Measurements from ENCODE around the gene SYNM. TPM values are rescaled to one million over a fixed set of nuclear protein-coding genes. Genes with fewer than 3 reads are reported as not detected.

The SYNM gene
- total RNA-seq, 2 donors from 2014 or later = 2.8 to 3.3 TPM

GRCh38 chr15:99169769-99170311, 65.0 kb downstream of the SYNM start:
- no peaks in the 10 kb centered on the region for H3K27me3 Mint-ChIP-seq (ENCODE audit: low read depth)
- DNase-seq (no peak), ATAC-seq (replicated peaks in 1 of 2) (no peak)
- no peaks in the 10 kb centered on the region for H3K36me3 Mint-ChIP-seq (ENCODE audit: insufficient read depth in 2 of 2)
- no peaks in the 10 kb centered on the region for H3K9me3 Mint-ChIP-seq
- H3K4me3 Mint-ChIP-seq = no peak overlapping the region
- H3K4me1 Mint-ChIP-seq (ENCODE audit: low read depth) = no peaks in the 10 kb centered on the region
- no peak overlapping the region for H3K27ac Mint-ChIP-seq

GRCh38 chr15:99170476-99171065, 65.7 kb downstream of the SYNM start:
- Mint-ChIP-seq H3K27ac (no peak overlapping the region), H3K36me3 (ENCODE audit: insufficient read depth in 2 of 2) (no peaks in the 10 kb centered on the region), H3K4me3 (no peak overlapping the region), H3K27me3 (ENCODE audit: low read depth) (no peaks in the 10 kb centered on the region), H3K4me1 (ENCODE audit: low read depth) (no peaks in the 10 kb centered on the region), H3K9me3 (no peaks in the 10 kb centered on the region)
- no peak for DNase-seq
- no peak for ATAC-seq (replicated peaks in 1 of 2)

- H3K27ac Mint-ChIP-seq = no peak overlapping the region
- H3K27me3 Mint-ChIP-seq (ENCODE audit: low read depth) = no peaks in the 10 kb centered on the region
- H3K4me3 Mint-ChIP-seq = no peak overlapping the region
- no peaks in the 10 kb centered on the region for H3K36me3 Mint-ChIP-seq (ENCODE audit: insufficient read depth in 2 of 2)
- no peak for ATAC-seq (replicated peaks in 1 of 2)
- no peaks in the 10 kb centered on the region for H3K9me3 Mint-ChIP-seq
- no peak for DNase-seq
- H3K4me1 Mint-ChIP-seq (ENCODE audit: low read depth) = no peaks in the 10 kb centered on the region
These were observed 67.3 kb downstream of the SYNM start for GRCh38 chr15:99172171-99172570.

- no peaks in the 10 kb centered on the region for H3K36me3 Mint-ChIP-seq (ENCODE audit: insufficient read depth in 2 of 2)
- H3K9me3 Mint-ChIP-seq = no peaks in the 10 kb centered on the region
- DNase-seq (no peak), ATAC-seq (replicated peaks in 1 of 2) (no peak)
- H3K27ac Mint-ChIP-seq = no peak overlapping the region
- H3K4me1 Mint-ChIP-seq (ENCODE audit: low read depth) = no peaks in the 10 kb centered on the region
- no peak overlapping the region for H3K4me3 Mint-ChIP-seq
- no peaks in the 10 kb centered on the region for H3K27me3 Mint-ChIP-seq (ENCODE audit: low read depth)
These were observed 68.1 kb downstream of the SYNM start for GRCh38 chr15:99172989-99173388.

GRCh38 chr15:99174567-99175395, 69.9 kb downstream of the SYNM start:
- Mint-ChIP-seq H3K27me3 (ENCODE audit: low read depth) (no peaks in the 10 kb centered on the region), H3K4me1 (ENCODE audit: low read depth) (no peaks in the 10 kb centered on the region), H3K27ac (no peak overlapping the region), H3K36me3 (ENCODE audit: insufficient read depth in 2 of 2) (no peaks in the 10 kb centered on the region), H3K4me3 (no peak overlapping the region), H3K9me3 (no peaks in the 10 kb centered on the region)
- ATAC-seq (replicated peaks in 1 of 2) (no peak), DNase-seq (no peak)

GRCh38 chr15:99176757-99177156, 71.9 kb downstream of the SYNM start:
- Mint-ChIP-seq H3K9me3 (no peaks in the 10 kb centered on the region), H3K4me3 (no peak overlapping the region), H3K4me1 (ENCODE audit: low read depth) (no peaks in the 10 kb centered on the region), H3K36me3 (ENCODE audit: insufficient read depth in 2 of 2) (no peaks in the 10 kb centered on the region), H3K27ac (no peak overlapping the region), H3K27me3 (ENCODE audit: low read depth) (peaks cover 6% of the 10 kb centered on the region)
- DNase-seq = no peak
- no peak for ATAC-seq (replicated peaks in 1 of 2)

GRCh38 chr15:99177679-99178078, 72.8 kb downstream of the SYNM start:
- Mint-ChIP-seq H3K9me3 (no peaks in the 10 kb centered on the region), H3K27me3 (ENCODE audit: low read depth) (peaks cover 6% of the 10 kb centered on the region), H3K36me3 (ENCODE audit: insufficient read depth in 2 of 2) (no peaks in the 10 kb centered on the region), H3K4me3 (no peak overlapping the region), H3K4me1 (ENCODE audit: low read depth) (no peaks in the 10 kb centered on the region), H3K27ac (no peak overlapping the region)
- DNase-seq (no peak), ATAC-seq (replicated peaks in 1 of 2) (no peak)

- Mint-ChIP-seq H3K4me3 (no peak overlapping the region), H3K9me3 (no peaks in the 10 kb centered on the region), H3K27me3 (ENCODE audit: low read depth) (peaks cover 6% of the 10 kb centered on the region), H3K27ac (no peak overlapping the region), H3K4me1 (ENCODE audit: low read depth) (no peaks in the 10 kb centered on the region), H3K36me3 (ENCODE audit: insufficient read depth in 2 of 2) (no peaks in the 10 kb centered on the region)
- ATAC-seq (replicated peaks in 1 of 2) (no peak), DNase-seq (no peak)
These were observed 75.4 kb downstream of the SYNM start for GRCh38 chr15:99180086-99180963.

- no peaks in the 10 kb centered on the region for H3K4me1 Mint-ChIP-seq (ENCODE audit: low read depth)
- peaks cover 6% of the 10 kb centered on the region for H3K27me3 Mint-ChIP-seq (ENCODE audit: low read depth)
- ATAC-seq (replicated peaks in 1 of 2) = no peak
- no peak for DNase-seq
- no peak overlapping the region for H3K4me3 Mint-ChIP-seq
- no peaks in the 10 kb centered on the region for H3K36me3 Mint-ChIP-seq (ENCODE audit: insufficient read depth in 2 of 2)
- H3K27ac Mint-ChIP-seq = no peak overlapping the region
- no peaks in the 10 kb centered on the region for H3K9me3 Mint-ChIP-seq
These were observed 76.1 kb downstream of the SYNM start for GRCh38 chr15:99180964-99181306.

GRCh38 chr15:99181545-99181971, 76.7 kb downstream of the SYNM start:
- Mint-ChIP-seq H3K36me3 (ENCODE audit: insufficient read depth in 2 of 2) (no peaks in the 10 kb centered on the region), H3K27me3 (ENCODE audit: low read depth) (peaks cover 6% of the 10 kb centered on the region), H3K4me3 (no peak overlapping the region), H3K4me1 (ENCODE audit: low read depth) (no peaks in the 10 kb centered on the region), H3K27ac (no peak overlapping the region), H3K9me3 (no peaks in the 10 kb centered on the region)
- DNase-seq (no peak), ATAC-seq (replicated peaks in 1 of 2) (no peak)

- no peak overlapping the region for H3K4me3 Mint-ChIP-seq
- H3K4me1 Mint-ChIP-seq (ENCODE audit: low read depth) = no peaks in the 10 kb centered on the region
- peaks cover 6% of the 10 kb centered on the region for H3K27me3 Mint-ChIP-seq (ENCODE audit: low read depth)
- no peak for ATAC-seq (replicated peaks in 1 of 2)
- no peaks in the 10 kb centered on the region for H3K9me3 Mint-ChIP-seq
- H3K36me3 Mint-ChIP-seq (ENCODE audit: insufficient read depth in 2 of 2) = no peaks in the 10 kb centered on the region
- no peak for DNase-seq
- H3K27ac Mint-ChIP-seq = no peak overlapping the region
These were observed 77.9 kb downstream of the SYNM start for GRCh38 chr15:99182791-99183190.
